Right lobe of liver (tissue), 6 donors: ENCODE data around the gene MEF2C. TPM values are rescaled to one million over a fixed set of nuclear protein-coding genes. Genes with fewer than 3 reads are reported as not detected.

Source experiments
- ATAC-seq, 4 donors: fragments of 200-7000 bp; cut with Tn5 transposase; one replicate each; pipeline ENCODE4 v1.9.1; 2020; ENCODE audit warnings: mild to moderate bottlenecking in 4 of 4, moderate library complexity in 4 of 4
- DNase-seq, 3 donors: peaks; one replicate each; pipeline ENCODE4 v3.0.0-alpha.2; 2020
- H3K27ac ChIP-seq, 3 donors: fragments of 200-600 bp; one replicate each; pipeline ENCODE4 v1.8.0; 2022
- H3K27me3 ChIP-seq, 2 donors: fragments of 200-600 bp; one replicate each; pipeline ENCODE4 v1.8.0; 2022
- H3K36me3 ChIP-seq, 4 donors: fragments of 200-600 bp; sonication (generic) in 1 of 4; one replicate each; pipeline versions ENCODE4 v1.5.1 to v1.8.0; 2017 to 2022; ENCODE audit warnings: control low read depth in 1 of 4
- H3K4me1 ChIP-seq, 4 donors: fragments of 200-600 bp; sonication (generic) in 1 of 4; one replicate each; pipeline versions ENCODE4 v1.5.1 to v1.8.0; 2017 to 2022; ENCODE audit warnings: control low read depth in 1 of 4
- H3K4me3 ChIP-seq, 3 donors: fragments of 200-600 bp; one replicate each; pipeline ENCODE4 v1.8.0; 2022
- H3K9me3 ChIP-seq, 4 donors: fragments of 200-600 bp; sonication (generic) in 1 of 4; one replicate each; pipeline versions ENCODE4 v1.5.1 to v1.8.0; 2017 to 2022; ENCODE audit warnings: control low read depth in 1 of 4
- CTCF ChIP-seq, 4 donors: fragments of 200-600 bp in 3 of 4; fragments of 450-650 bp in 1 of 4; IDR thresholded peaks; one replicate each; pipeline versions ENCODE4 v1.5.1 to v1.8.0; 2016 to 2022; ENCODE audit warnings: antibody characterized with exemption in 4 of 4, mild to moderate bottlenecking in 2 of 4
- POLR2A ChIP-seq: fragments of 450-650 bp; IDR thresholded peaks from one replicate; pipeline ENCODE4 v1.6.1; 2017; ENCODE audit warnings: antibody characterized with exemption, mild to moderate bottlenecking
- WGBS: methylation state at CpG from one replicate; pipeline ENCODE4 v1.1.6; 2018; ENCODE audit warnings: low coverage, low lambda C conversion rate; ENCODE audit not compliant: insufficient coverage; ENCODE audit errors: missing lambda C conversion rate; 5-methylcytosine and 5-hydroxymethylcytosine counted together
- intact Hi-C, 2 donors: fragments of 100-400 bp; cut with DNase I; formaldehyde crosslinking; loops; one replicate each; pipeline versions ENCODE4 v1.11.2 to v1.14.1; 2022
- total RNA-seq, 6 experiments: library from RNA; depleted of rRNA in 2 of 6; stranded (reverse); fragments of >200 nt in 2 of 6; fragmentation: NEBNext Ultra II Directional in 3 of 6; extraction: Animal tissue kit (Norgen Biotek cat#: 25700) in 3 of 6; gene quantifications; one replicate each; pipeline versions ENCODE4 v1.1.0 to v1.2.4, GENCODE V29; 2016 to 2023
- donor health status: DM: no; HTN: yes; CAD: no.
- donor health status: DM: no; HTN: no; CAD: no.
- donor health status: DM: no; HTN: no; CAD: no.
- donor health status: DM: no; HTN: yes; CAD: no.
- donor health status: DM: no; HTN: yes; CAD: no.

The MEF2C gene
- total RNA-seq, 6 experiments from 2014 or later: 4.4 to 19.4 (median 6.4) TPM

GRCh38 chr5:88831816-88832215 is 51.2 kb downstream of the MEF2C start:
- Histone ChIP-seq H3K4me3 (no peak overlapping the region), H3K4me1 (no peaks in the 10 kb centered on the region), H3K9me3 (no peaks in the 10 kb centered on the region), H3K36me3 (no peaks in the 10 kb centered on the region), H3K27ac (no peak overlapping the region), H3K27me3 (no peaks in the 10 kb centered on the region)
- no peak for ATAC-seq
- intact Hi-C loops: no loop called here
- DNase-seq: no peak
- 67% methylated on average over 1 of the region's 1 CpG for WGBS
- no peak for TF ChIP-seq CTCF (IDR thresholded peaks at IDR 0.05)
- TF ChIP-seq POLR2A: no peak

GRCh38 chr5:88830567-88830966 is 52.4 kb downstream of the MEF2C start:
- Histone ChIP-seq H3K36me3 (no peaks in the 10 kb centered on the region), H3K27me3 (no peaks in the 10 kb centered on the region), H3K4me3 (no peak overlapping the region), H3K27ac (peak overlapping the region in 1 of 3 donors; percentile 44), H3K9me3 (no peaks in the 10 kb centered on the region), H3K4me1 (no peaks in the 10 kb centered on the region)
- no peak for DNase-seq
- intact Hi-C loops: no loop called here
- no peak for ATAC-seq
- TF ChIP-seq CTCF (IDR thresholded peaks at IDR 0.05) (no peak), POLR2A (no peak)

GRCh38 chr5:88829775-88830174 is 53.2 kb downstream of the MEF2C start:
- no peak for ATAC-seq

GRCh38 chr5:88829054-88829453 is 53.9 kb downstream of the MEF2C start:
- Histone ChIP-seq H3K36me3 (no peaks in the 10 kb centered on the region), H3K27ac (peak overlapping the region; percentile 22 to 45 (median 44)), H3K9me3 (no peaks in the 10 kb centered on the region), H3K4me3 (no peak overlapping the region), H3K27me3 (no peaks in the 10 kb centered on the region), H3K4me1 (no peaks in the 10 kb centered on the region)
- 34% methylated on average over 3 of the region's 3 CpGs for WGBS
- DNase-seq (no peak), ATAC-seq (peak; percentile 15 to 23 (median 18))
- intact Hi-C loops: no loop called here
- TF ChIP-seq POLR2A: no peak
- peak in 2 of 4 donors; percentile 4 to 26 for TF ChIP-seq CTCF (IDR thresholded peaks at IDR 0.05)

More at GRCh38 chr5:88829775-88830174, 53.2 kb downstream of the MEF2C start:
- DNase-seq: no peak
- 55% methylated on average over 3 of the region's 3 CpGs for WGBS
- TF ChIP-seq POLR2A (no peak), CTCF (IDR thresholded peaks at IDR 0.05) (no peak)
- no peaks in the 10 kb centered on the region for H3K36me3 ChIP-seq
- peak overlapping the region; percentile 22 to 45 (median 44) for H3K27ac ChIP-seq
- no peaks in the 10 kb centered on the region for H3K4me1 ChIP-seq
- intact Hi-C loops: no loop called here
- H3K4me3 ChIP-seq: no peak overlapping the region
- H3K9me3 ChIP-seq: no peaks in the 10 kb centered on the region
- H3K27me3 ChIP-seq: no peaks in the 10 kb centered on the region

GRCh38 chr5:88827997-88828396 is 55.0 kb downstream of the MEF2C start:
- Histone ChIP-seq H3K36me3 (no peaks in the 10 kb centered on the region), H3K9me3 (no peaks in the 10 kb centered on the region), H3K27me3 (peaks cover 0 to 4% of the 10 kb centered on the region in 2 donors), H3K27ac (peak overlapping the region; percentile 5 to 48 (median 45)), H3K4me1 (no peaks in the 10 kb centered on the region), H3K4me3 (no peak overlapping the region)
- 37% methylated on average over 1 of the region's 1 CpG for WGBS
- ATAC-seq (no peak), DNase-seq (no peak)
- intact Hi-C loops: no loop called here
- no peak for TF ChIP-seq POLR2A
- TF ChIP-seq CTCF (IDR thresholded peaks at IDR 0.05): no peak
